Stimulated activated naive CD8-positive, alpha-beta T cell treated with anti-CD3 and anti-CD28 coated beads, Interleukin-15, Interleukin-2, amounts not matched to agents 100 ng/mL and 50 ng/mL, for 24 hours (primary cell): ENCODE results near the gene CNPY1.

Experiments used
- H3K27ac Mint-ChIP-seq: one replicate; pipeline ENCODE4 v1.8.0; 2021; ENCODE audit warnings: mild to moderate bottlenecking, mixed read lengths
- H3K27me3 Mint-ChIP-seq: one replicate; pipeline ENCODE4 v1.8.0; 2021; ENCODE audit warnings: mixed read lengths
- H3K36me3 Mint-ChIP-seq: one replicate; pipeline ENCODE4 v1.8.0; 2021; ENCODE audit warnings: low read depth, mixed read lengths
- H3K4me1 Mint-ChIP-seq: one replicate; pipeline ENCODE4 v1.8.0; 2021; ENCODE audit warnings: low read depth, mixed read lengths
- H3K4me3 Mint-ChIP-seq: one replicate; pipeline ENCODE4 v1.8.0; 2021; ENCODE audit warnings: mild to moderate bottlenecking, mixed read lengths
- H3K9me3 Mint-ChIP-seq: one replicate; pipeline ENCODE4 v1.8.0; 2021; ENCODE audit warnings: mixed read lengths

CNPY1 gene

GRCh38 chr7:155556763-155557162 lies 10.4 kb upstream of the CNPY1 start:
- Mint-ChIP-seq H3K36me3 (no peaks in the 10 kb centered on the region), H3K4me1 (no peaks in the 10 kb centered on the region), H3K27ac (no peak overlapping the region), H3K9me3 (no peaks in the 10 kb centered on the region), H3K27me3 (peaks cover 25% of the 10 kb centered on the region), H3K4me3 (no peak overlapping the region)

- Mint-ChIP-seq H3K4me3 (no peak overlapping the region), H3K36me3 (no peaks in the 10 kb centered on the region), H3K27ac (no peak overlapping the region), H3K9me3 (no peaks in the 10 kb centered on the region), H3K4me1 (no peaks in the 10 kb centered on the region), H3K27me3 (peaks cover 22% of the 10 kb centered on the region)
Measured at GRCh38 chr7:155555116-155555695, 8.8 kb upstream of the CNPY1 start.

GRCh38 chr7:155553871-155554270 lies 7.5 kb upstream of the CNPY1 start:
- H3K27me3 Mint-ChIP-seq, result peaks cover 18% of the 10 kb centered on the region
- H3K9me3 Mint-ChIP-seq, result no peaks in the 10 kb centered on the region
- H3K4me1 Mint-ChIP-seq, result no peaks in the 10 kb centered on the region
- no peak overlapping the region for H3K4me3 Mint-ChIP-seq
- no peaks in the 10 kb centered on the region for H3K36me3 Mint-ChIP-seq
- H3K27ac Mint-ChIP-seq, result no peak overlapping the region

GRCh38 chr7:155551785-155552611 lies 5.6 kb upstream of the CNPY1 start:
- Mint-ChIP-seq H3K4me3 (no peak overlapping the region), H3K9me3 (no peaks in the 10 kb centered on the region), H3K4me1 (no peaks in the 10 kb centered on the region), H3K27ac (no peak overlapping the region), H3K27me3 (peaks cover 12% of the 10 kb centered on the region), H3K36me3 (no peaks in the 10 kb centered on the region)

GRCh38 chr7:155550916-155551315 lies 4.6 kb upstream of the CNPY1 start:
- Mint-ChIP-seq H3K4me3 (no peak overlapping the region), H3K9me3 (no peaks in the 10 kb centered on the region), H3K36me3 (no peaks in the 10 kb centered on the region), H3K27ac (no peak overlapping the region), H3K27me3 (peaks cover 12% of the 10 kb centered on the region), H3K4me1 (no peaks in the 10 kb centered on the region)

- H3K27ac Mint-ChIP-seq, result no peak overlapping the region
- H3K4me3 Mint-ChIP-seq, result no peak overlapping the region
Measured at GRCh38 chr7:155549226-155549625, 2.9 kb upstream of the CNPY1 start.

GRCh38 chr7:155547161-155547791 lies 917 bp upstream of the CNPY1 start:
- Mint-ChIP-seq H3K4me1 (no peaks in the 10 kb centered on the region), H3K27me3 (peaks cover 6% of the 10 kb centered on the region), H3K36me3 (no peaks in the 10 kb centered on the region), H3K4me3 (no peak overlapping the region), H3K9me3 (no peaks in the 10 kb centered on the region), H3K27ac (no peak overlapping the region)

More at GRCh38 chr7:155549226-155549625, 2.9 kb upstream of the CNPY1 start:
- Mint-ChIP-seq H3K27me3 (peaks cover 12% of the 10 kb centered on the region), H3K4me1 (no peaks in the 10 kb centered on the region), H3K36me3 (no peaks in the 10 kb centered on the region), H3K9me3 (no peaks in the 10 kb centered on the region)

- Mint-ChIP-seq H3K4me1 (no peaks in the 10 kb centered on the region), H3K4me3 (no peak overlapping the region), H3K27me3 (peaks cover 9% of the 10 kb centered on the region), H3K9me3 (no peaks in the 10 kb centered on the region), H3K27ac (no peak overlapping the region), H3K36me3 (no peaks in the 10 kb centered on the region)
Measured at GRCh38 chr7:155545348-155545747, 1.0 kb downstream of the CNPY1 start.

- Mint-ChIP-seq H3K4me3 (no peak overlapping the region), H3K4me1 (no peaks in the 10 kb centered on the region), H3K9me3 (no peaks in the 10 kb centered on the region), H3K27ac (no peak overlapping the region), H3K36me3 (no peaks in the 10 kb centered on the region), H3K27me3 (peaks cover 14% of the 10 kb centered on the region)
Measured at GRCh38 chr7:155544485-155544884, 1.9 kb downstream of the CNPY1 start.

- no peaks in the 10 kb centered on the region for H3K4me1 Mint-ChIP-seq
- peaks cover 17% of the 10 kb centered on the region for H3K27me3 Mint-ChIP-seq
- no peak overlapping the region for H3K4me3 Mint-ChIP-seq
- no peaks in the 10 kb centered on the region for H3K36me3 Mint-ChIP-seq
- no peak overlapping the region for H3K27ac Mint-ChIP-seq
- no peaks in the 10 kb centered on the region for H3K9me3 Mint-ChIP-seq
Measured at GRCh38 chr7:155543926-155544325, 2.4 kb downstream of the CNPY1 start.

- H3K27me3 Mint-ChIP-seq, result peaks cover 17% of the 10 kb centered on the region
- no peak overlapping the region for H3K27ac Mint-ChIP-seq
- no peaks in the 10 kb centered on the region for H3K4me1 Mint-ChIP-seq
- no peak overlapping the region for H3K4me3 Mint-ChIP-seq
- H3K36me3 Mint-ChIP-seq, result no peaks in the 10 kb centered on the region
- H3K9me3 Mint-ChIP-seq, result no peaks in the 10 kb centered on the region
Measured at GRCh38 chr7:155543011-155543876, 3.1 kb downstream of the CNPY1 start.

- no peaks in the 10 kb centered on the region for H3K9me3 Mint-ChIP-seq
- H3K36me3 Mint-ChIP-seq, result no peaks in the 10 kb centered on the region
- no peaks in the 10 kb centered on the region for H3K4me1 Mint-ChIP-seq
- H3K4me3 Mint-ChIP-seq, result no peak overlapping the region
- no peak overlapping the region for H3K27ac Mint-ChIP-seq
- H3K27me3 Mint-ChIP-seq, result peaks cover 17% of the 10 kb centered on the region
Measured at GRCh38 chr7:155541986-155542675, 4.2 kb downstream of the CNPY1 start.

GRCh38 chr7:155540553-155540952 lies 5.8 kb downstream of the CNPY1 start:
- no peaks in the 10 kb centered on the region for H3K9me3 Mint-ChIP-seq
- H3K27ac Mint-ChIP-seq, result no peak overlapping the region
- H3K4me3 Mint-ChIP-seq, result no peak overlapping the region
- peaks cover 31% of the 10 kb centered on the region for H3K27me3 Mint-ChIP-seq
- H3K4me1 Mint-ChIP-seq, result no peaks in the 10 kb centered on the region
- no peaks in the 10 kb centered on the region for H3K36me3 Mint-ChIP-seq

- Mint-ChIP-seq H3K9me3 (no peaks in the 10 kb centered on the region), H3K4me3 (no peak overlapping the region), H3K27ac (no peak overlapping the region), H3K27me3 (peaks cover 52% of the 10 kb centered on the region), H3K36me3 (no peaks in the 10 kb centered on the region), H3K4me1 (peaks cover 12% of the 10 kb centered on the region)
Measured at GRCh38 chr7:155538293-155538692, 8.1 kb downstream of the CNPY1 start.
